Loucy (cell line): ENCODE data around the gene ODAD3.

Experiments
- EZH2phosphoT487 ChIP-seq: fragments of 200-600 bp; IDR thresholded peaks from 2 replicates; pipeline ENCODE4 v1.6.1; 2018; ENCODE audit warnings: antibody characterized with exemption, mild to moderate bottlenecking, moderate library complexity, borderline replicate concordance
- TF ChIP-seq, protein P1 (sequence below): fragments of 200-600 bp; sonication (generic); conservative IDR thresholded peaks from 2 replicates; pipeline ENCODE4 v1.5.1; 2014; ENCODE audit warnings: mild to moderate bottlenecking, antibody characterized with exemption, low read length

DNA sequence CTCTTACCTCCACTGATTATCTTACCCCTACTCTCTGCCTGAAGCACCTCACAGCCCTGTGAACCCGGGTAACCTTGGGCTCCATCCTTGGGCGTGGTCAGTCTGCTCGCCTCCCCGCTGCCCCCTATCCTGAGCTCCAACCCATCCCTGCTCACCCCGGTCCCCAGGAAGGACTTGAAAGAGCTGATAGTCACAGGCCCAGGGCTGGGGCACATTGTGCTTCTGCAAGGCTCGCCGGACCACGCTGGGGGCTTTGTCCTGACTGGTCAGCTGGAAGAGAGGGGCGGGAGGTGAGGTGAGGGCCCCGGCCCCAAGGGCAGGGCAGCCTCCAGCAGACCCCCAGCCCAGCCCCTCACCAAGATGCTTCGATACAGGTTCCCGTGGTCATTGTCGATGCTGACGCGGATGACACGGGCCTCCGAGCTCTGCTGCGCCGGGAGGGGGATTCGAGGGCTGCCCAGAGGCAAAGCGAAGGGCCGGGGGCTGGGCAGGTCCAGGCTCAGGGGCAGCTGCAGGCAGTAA, 37.8 kb downstream of the ODAD3 start:
- TF ChIP-seq, protein P1, sequence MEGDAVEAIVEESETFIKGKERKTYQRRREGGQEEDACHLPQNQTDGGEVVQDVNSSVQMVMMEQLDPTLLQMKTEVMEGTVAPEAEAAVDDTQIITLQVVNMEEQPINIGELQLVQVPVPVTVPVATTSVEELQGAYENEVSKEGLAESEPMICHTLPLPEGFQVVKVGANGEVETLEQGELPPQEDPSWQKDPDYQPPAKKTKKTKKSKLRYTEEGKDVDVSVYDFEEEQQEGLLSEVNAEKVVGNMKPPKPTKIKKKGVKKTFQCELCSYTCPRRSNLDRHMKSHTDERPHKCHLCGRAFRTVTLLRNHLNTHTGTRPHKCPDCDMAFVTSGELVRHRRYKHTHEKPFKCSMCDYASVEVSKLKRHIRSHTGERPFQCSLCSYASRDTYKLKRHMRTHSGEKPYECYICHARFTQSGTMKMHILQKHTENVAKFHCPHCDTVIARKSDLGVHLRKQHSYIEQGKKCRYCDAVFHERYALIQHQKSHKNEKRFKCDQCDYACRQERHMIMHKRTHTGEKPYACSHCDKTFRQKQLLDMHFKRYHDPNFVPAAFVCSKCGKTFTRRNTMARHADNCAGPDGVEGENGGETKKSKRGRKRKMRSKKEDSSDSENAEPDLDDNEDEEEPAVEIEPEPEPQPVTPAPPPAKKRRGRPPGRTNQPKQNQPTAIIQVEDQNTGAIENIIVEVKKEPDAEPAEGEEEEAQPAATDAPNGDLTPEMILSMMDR: no peak
- TF ChIP-seq EZH2phosphoT487: no peak
